Stimulated activated CD4-positive, alpha-beta T cell treated with anti-CD3 and anti-CD28 coated beads, Interleukin-15, amount 100 ng/mL, for 48 hours (primary cell): Measurements from ENCODE around the gene CXorf58.

Experiments
- DNase-seq, 2 donors: peaks; one replicate each; pipeline ENCODE4 v3.0.0-alpha.2; 2020; ENCODE audit warnings: low read depth in 2 of 2

The CXorf58 gene

GRCh38 chrX:23900220-23900797 is 7.5 kb upstream of the CXorf58 start:
- no peak for DNase-seq

- DNase-seq, result no peak
These were observed 6.7 kb upstream of the CXorf58 start for GRCh38 chrX:23901060-23901459.

- peak in 1 of 2 donors; percentile 14 for DNase-seq
These were observed 6.0 kb upstream of the CXorf58 start for GRCh38 chrX:23901805-23902204.

- DNase-seq, result no peak
These were observed 5.4 kb upstream of the CXorf58 start for GRCh38 chrX:23902419-23902818.

GRCh38 chrX:23904096-23904495 is 3.7 kb upstream of the CXorf58 start:
- no peak for DNase-seq

- DNase-seq, result no peak
These were observed 702 bp upstream of the CXorf58 start for GRCh38 chrX:23907111-23907497.

- no peak for DNase-seq
These were observed 606 bp downstream of the CXorf58 start for GRCh38 chrX:23908219-23909004.

GRCh38 chrX:23911126-23911835 is 3.5 kb downstream of the CXorf58 start:
- no peak for DNase-seq

- DNase-seq, result no peak
These were observed 11.3 kb downstream of the CXorf58 start for GRCh38 chrX:23919148-23919547.

GRCh38 chrX:23919706-23920320 is 12.0 kb downstream of the CXorf58 start:
- no peak for DNase-seq

- DNase-seq, result no peak
These were observed 18.2 kb downstream of the CXorf58 start for GRCh38 chrX:23926015-23926414.

GRCh38 chrX:23930894-23931604 is 23.2 kb downstream of the CXorf58 start:
- no peak for DNase-seq

GRCh38 chrX:23932046-23932445 is 24.2 kb downstream of the CXorf58 start:
- DNase-seq, result no peak

GRCh38 chrX:23935106-23935505 is 27.3 kb downstream of the CXorf58 start:
- DNase-seq, result no peak

GRCh38 chrX:23936180-23936579 is 28.4 kb downstream of the CXorf58 start:
- no peak for DNase-seq

- no peak for DNase-seq
These were observed 29.3 kb downstream of the CXorf58 start for GRCh38 chrX:23937100-23937499.

- no peak for DNase-seq
These were observed 30.9 kb downstream of the CXorf58 start for GRCh38 chrX:23938690-23939089.

GRCh38 chrX:23939203-23939602 is 31.4 kb downstream of the CXorf58 start:
- DNase-seq, result no peak

- no peak for DNase-seq
These were observed 36.4 kb downstream of the CXorf58 start for GRCh38 chrX:23944234-23944633.

GRCh38 chrX:23945206-23945605 is 37.4 kb downstream of the CXorf58 start:
- DNase-seq, result no peak

- no peak for DNase-seq
These were observed 44.6 kb downstream of the CXorf58 start for GRCh38 chrX:23952391-23952790.
